Measurements from ENCODE around the gene RPS5.

Gene RPS5

GRCh38 chr19:58428617-58429016 is 41.5 kb downstream of the RPS5 start:
- Histone ChIP-seq H3K36me3 (ENCODE audit: insufficient read depth, low read length) (no peaks in the 10 kb centered on the region; the same call in 1 of the 2 replicates), H3K9me3 (ENCODE audit: low read length) (peaks cover 19% of the 10 kb centered on the region), H3K27me3 (ENCODE audit: insufficient read depth, low read length) (no peaks in the 10 kb centered on the region), H3K9ac (ENCODE audit: low read length) (no peak overlapping the region), H3F3A (ENCODE audit: insufficient read depth, low read length) (no peaks in the 10 kb centered on the region), H3K4me3 (ENCODE audit: low read depth, low read length, poor library complexity, severe bottlenecking) (no peak overlapping the region), H4K20me1 (ENCODE audit: insufficient read depth, low read length) (no peaks in the 10 kb centered on the region), H3K27ac (ENCODE audit: low read depth, low read length, poor library complexity, severe bottlenecking) (no peak overlapping the region), H3K4me1 (ENCODE audit: insufficient read depth, low read length, severe bottlenecking) (no peaks in the 10 kb centered on the region), H3K4me2 (ENCODE audit: low read length) (no peak overlapping the region), H3K9me2 (ENCODE audit: low read depth, low read length) (no peaks in the 10 kb centered on the region), H2AFZ (ENCODE audit: low read length) (no peak overlapping the region), H3K79me2 (ENCODE audit: insufficient read depth, low read length) (no peaks in the 10 kb centered on the region)
- no peak for TF ChIP-seq EZH2 (IDR thresholded peaks at IDR 0.05; ENCODE audit: borderline replicate concordance, low read length)
- TF ChIP-seq, protein P1, sequence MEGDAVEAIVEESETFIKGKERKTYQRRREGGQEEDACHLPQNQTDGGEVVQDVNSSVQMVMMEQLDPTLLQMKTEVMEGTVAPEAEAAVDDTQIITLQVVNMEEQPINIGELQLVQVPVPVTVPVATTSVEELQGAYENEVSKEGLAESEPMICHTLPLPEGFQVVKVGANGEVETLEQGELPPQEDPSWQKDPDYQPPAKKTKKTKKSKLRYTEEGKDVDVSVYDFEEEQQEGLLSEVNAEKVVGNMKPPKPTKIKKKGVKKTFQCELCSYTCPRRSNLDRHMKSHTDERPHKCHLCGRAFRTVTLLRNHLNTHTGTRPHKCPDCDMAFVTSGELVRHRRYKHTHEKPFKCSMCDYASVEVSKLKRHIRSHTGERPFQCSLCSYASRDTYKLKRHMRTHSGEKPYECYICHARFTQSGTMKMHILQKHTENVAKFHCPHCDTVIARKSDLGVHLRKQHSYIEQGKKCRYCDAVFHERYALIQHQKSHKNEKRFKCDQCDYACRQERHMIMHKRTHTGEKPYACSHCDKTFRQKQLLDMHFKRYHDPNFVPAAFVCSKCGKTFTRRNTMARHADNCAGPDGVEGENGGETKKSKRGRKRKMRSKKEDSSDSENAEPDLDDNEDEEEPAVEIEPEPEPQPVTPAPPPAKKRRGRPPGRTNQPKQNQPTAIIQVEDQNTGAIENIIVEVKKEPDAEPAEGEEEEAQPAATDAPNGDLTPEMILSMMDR (IDR thresholded peaks at IDR 0.05; ENCODE audit: low read length) = no peak

GRCh38 chr19:58429745-58430144 is 42.7 kb downstream of the RPS5 start:
- Histone ChIP-seq H3K79me2 (ENCODE audit: insufficient read depth, low read length) (no peaks in the 10 kb centered on the region), H3K9me2 (ENCODE audit: low read depth, low read length) (no peaks in the 10 kb centered on the region), H3K9me3 (ENCODE audit: low read length) (peaks cover 31% of the 10 kb centered on the region), H2AFZ (ENCODE audit: low read length) (no peak overlapping the region), H3K36me3 (ENCODE audit: insufficient read depth, low read length) (no peaks in the 10 kb centered on the region; the same call in 1 of the 2 replicates), H3F3A (ENCODE audit: insufficient read depth, low read length) (no peaks in the 10 kb centered on the region), H3K4me3 (ENCODE audit: low read depth, low read length, poor library complexity, severe bottlenecking) (no peak overlapping the region), H3K27me3 (ENCODE audit: insufficient read depth, low read length) (no peaks in the 10 kb centered on the region), H3K4me2 (ENCODE audit: low read length) (no peak overlapping the region), H3K27ac (ENCODE audit: low read depth, low read length, poor library complexity, severe bottlenecking) (no peak overlapping the region), H3K4me1 (ENCODE audit: insufficient read depth, low read length, severe bottlenecking) (no peaks in the 10 kb centered on the region), H3K9ac (ENCODE audit: low read length) (no peak overlapping the region), H4K20me1 (ENCODE audit: insufficient read depth, low read length) (no peaks in the 10 kb centered on the region)
- no peak for TF ChIP-seq EZH2 (IDR thresholded peaks at IDR 0.05; ENCODE audit: borderline replicate concordance, low read length)
- TF ChIP-seq, protein P1 (IDR thresholded peaks at IDR 0.05; ENCODE audit: low read length) = no peak

DNA sequence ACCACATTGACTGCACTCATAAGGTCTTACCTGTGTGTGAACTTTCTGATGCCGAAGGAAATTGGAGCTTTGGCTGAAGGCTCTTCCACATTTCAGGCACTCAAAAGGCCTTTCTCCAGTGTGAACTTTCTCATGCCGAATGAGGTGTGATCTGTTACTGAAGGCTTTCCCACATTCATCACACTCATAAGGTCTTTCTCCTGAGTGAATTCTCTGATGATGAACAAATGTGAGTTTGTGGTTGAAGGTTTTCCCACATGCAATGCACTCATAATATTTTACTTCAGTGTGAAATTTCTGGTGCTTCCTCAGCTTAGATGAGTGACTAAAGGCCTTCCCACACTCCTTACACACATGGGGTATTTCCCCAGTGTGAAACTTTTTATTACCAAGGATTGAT is 47.1 kb downstream of the RPS5 start:
- H3K9me3 ChIP-seq (ENCODE audit: low read length) = peaks cover 35% of the 10 kb centered on the region
- H3K79me2 ChIP-seq (ENCODE audit: insufficient read depth, low read length) = no peaks in the 10 kb centered on the region
- no peaks in the 10 kb centered on the region for H4K20me1 ChIP-seq (ENCODE audit: insufficient read depth, low read length)
- H3K4me3 ChIP-seq (ENCODE audit: low read depth, low read length, poor library complexity, severe bottlenecking) = no peak overlapping the region
- no peaks in the 10 kb centered on the region for H3K36me3 ChIP-seq (ENCODE audit: insufficient read depth, low read length)
- no peak overlapping the region for H3K4me2 ChIP-seq (ENCODE audit: low read length)
- H3F3A ChIP-seq (ENCODE audit: insufficient read depth, low read length) = no peaks in the 10 kb centered on the region
- no peak overlapping the region for H3K27ac ChIP-seq (ENCODE audit: low read depth, low read length, poor library complexity, severe bottlenecking)
- H3K27me3 ChIP-seq (ENCODE audit: insufficient read depth, low read length) = no peaks in the 10 kb centered on the region; the same call in 1 of the 2 replicates
- no peaks in the 10 kb centered on the region for H3K9me2 ChIP-seq (ENCODE audit: low read depth, low read length)
- no peak overlapping the region for H3K9ac ChIP-seq (ENCODE audit: low read length)
- no peaks in the 10 kb centered on the region for H3K4me1 ChIP-seq (ENCODE audit: insufficient read depth, low read length, severe bottlenecking)
- H2AFZ ChIP-seq (ENCODE audit: low read length) = no peak overlapping the region
- TF ChIP-seq, protein P1 (IDR thresholded peaks at IDR 0.05; ENCODE audit: low read length) = no peak
- no peak for TF ChIP-seq EZH2 (IDR thresholded peaks at IDR 0.05; ENCODE audit: borderline replicate concordance, low read length)
